Esophagus muscularis mucosa (tissue), 4 donors: ENCODE measurements around the gene OR51A2. TPM values are rescaled to one million over a fixed set of nuclear protein-coding genes. Genes with fewer than 3 reads are reported as not detected.

Experiments used
- DNase-seq: peaks from one replicate; pipeline ENCODE4 v3.0.0-alpha.2; 2017; ENCODE audit errors: extremely low spot score
- H3K27ac ChIP-seq, 4 donors: fragments of 200-600 bp; sonication (generic); replicated peaks in 1 of 4; 1 replicate in 3 of 4; 2 replicates in 1 of 4; pipeline ENCODE4 v1.5.1; 2016 to 2019; ENCODE audit warnings: mild to moderate bottlenecking in 1 of 4
- H3K27me3 ChIP-seq, 4 donors: fragments of 200-600 bp; sonication (generic); one replicate each; pipeline versions ENCODE4 v1.5.1 to v1.6.0; 2016 to 2019
- H3K36me3 ChIP-seq, 4 donors: fragments of 200-600 bp; sonication (generic); one replicate each; pipeline ENCODE4 v1.5.1; 2016 to 2019
- H3K4me1 ChIP-seq, 4 donors: fragments of 200-600 bp; sonication (generic); one replicate each; pipeline ENCODE4 v1.5.1; 2016 to 2019
- H3K4me3 ChIP-seq, 4 donors: fragments of 200-600 bp; sonication (generic); 1 replicate in 2 of 4; 2 replicates in 2 of 4; pipeline ENCODE4 v1.5.1; 2016 to 2019; ENCODE audit warnings: mild to moderate bottlenecking in 4 of 4, moderate library complexity in 1 of 4
- H3K9me3 ChIP-seq, 4 donors: fragments of 200-600 bp; sonication (generic); 1 replicate in 3 of 4; 2 replicates in 1 of 4; pipeline ENCODE4 v1.5.1; 2016 to 2019
- CTCF ChIP-seq, 3 experiments: fragments of 200-600 bp in 2 of 3; fragments of 450-650 bp in 1 of 3; sonication (generic) in 2 of 3; IDR thresholded peaks; one replicate each; pipeline ENCODE4 v1.5.1; 2017 to 2019; ENCODE audit warnings: antibody characterized with exemption in 3 of 3, mild to moderate bottlenecking in 2 of 3, moderate library complexity in 1 of 3
- EP300 ChIP-seq: sonication (generic); formaldehyde crosslinking; IDR thresholded peaks from one replicate; pipeline ENCODE4 v1.6.1; 2017; ENCODE audit warnings: antibody characterized with exemption
- POLR2A ChIP-seq: fragments of 450-650 bp; IDR thresholded peaks from one replicate; pipeline ENCODE4 v1.6.1; 2017; ENCODE audit warnings: antibody characterized with exemption, moderate library complexity, mild to moderate bottlenecking, low read depth
- POLR2AphosphoS5 ChIP-seq, 2 donors: sonication (generic); formaldehyde crosslinking; IDR thresholded peaks; one replicate each; pipeline ENCODE4 v1.6.1; 2017; ENCODE audit warnings: antibody characterized with exemption in 2 of 2
- WGBS: methylation state at CpG from one replicate; pipeline ENCODE4 v1.1.5; 2018; 5-methylcytosine and 5-hydroxymethylcytosine counted together
- intact Hi-C: fragments of 100-400 bp; cut with DNase I; formaldehyde crosslinking; loops from one replicate; pipeline ENCODE4 v1.15.1; 2023
- total RNA-seq, 4 donors: library from RNA; depleted of rRNA; stranded (reverse); fragments of >200 nt; gene quantifications; one replicate each; pipeline versions ENCODE4 v1.1.0 to v1.2.1, GENCODE V29; 2016

OR51A2 gene
- total RNA-seq, 4 donors from 2014 or later: not detected

GRCh38 chr11:4926608-4927007, 28.9 kb downstream of the OR51A2 start:
- DNase-seq: no peak
- H3K36me3 ChIP-seq: no peaks in the 10 kb centered on the region
- no peaks in the 10 kb centered on the region for H3K27me3 ChIP-seq
- H3K4me1 ChIP-seq: no peaks in the 10 kb centered on the region
- H3K9me3 ChIP-seq: no peaks in the 10 kb centered on the region
- H3K27ac ChIP-seq: no peak overlapping the region
- no peak overlapping the region for H3K4me3 ChIP-seq
- TF ChIP-seq CTCF (IDR thresholded peaks at IDR 0.05) (no peak), EP300 (no peak), POLR2AphosphoS5 (IDR thresholded peaks at IDR 0.05) (no peak), POLR2A (no peak)
- intact Hi-C loops: no loop called here

- intact Hi-C loops: no loop called here
- WGBS: 89% methylated on average over 1 of the region's 1 CpG
These were observed 31.3 kb downstream of the OR51A2 start, which contains the start of gene OR51G1 for GRCh38 chr11:4924239-4924638. Gene OR51G1 (minus strand): TSS chr11:4924339. CDS start chr11:4924339, 0 bp downstream.

GRCh38 chr11:4922304-4922703, 33.2 kb downstream of the OR51A2 start:
- Histone ChIP-seq H3K4me1 (no peaks in the 10 kb centered on the region), H3K9me3 (no peaks in the 10 kb centered on the region), H3K4me3 (no peak overlapping the region), H3K27me3 (no peaks in the 10 kb centered on the region), H3K36me3 (no peaks in the 10 kb centered on the region), H3K27ac (no peak overlapping the region)
- intact Hi-C loops: no loop called here
- 50% methylated on average over 1 of the region's 1 CpG for WGBS
- no peak for DNase-seq
- no peak for TF ChIP-seq EP300
- no peak for TF ChIP-seq POLR2AphosphoS5 (IDR thresholded peaks at IDR 0.05)
- no peak for TF ChIP-seq CTCF (IDR thresholded peaks at IDR 0.05)
- TF ChIP-seq POLR2A: no peak

More at GRCh38 chr11:4924239-4924638, 31.3 kb downstream of the OR51A2 start, which contains the start of gene OR51G1:
- Histone ChIP-seq H3K4me3 (no peak within 1 kb of the TSS), H3K4me1 (no peaks in the 10 kb centered on the region), H3K27ac (no peak within 1 kb of the TSS), H3K9me3 (no peaks in the 10 kb centered on the region), H3K27me3 (no peaks in the 10 kb centered on the region), H3K36me3 (no peaks in the 10 kb centered on the region)
- no peak for DNase-seq
- TF ChIP-seq POLR2A (no peak), CTCF (IDR thresholded peaks at IDR 0.05) (no peak), POLR2AphosphoS5 (IDR thresholded peaks at IDR 0.05) (no peak), EP300 (no peak)

GRCh38 chr11:4921796-4922195, 33.7 kb downstream of the OR51A2 start:
- TF ChIP-seq EP300 (no peak), POLR2AphosphoS5 (IDR thresholded peaks at IDR 0.05) (no peak), POLR2A (no peak), CTCF (IDR thresholded peaks at IDR 0.05) (no peak)
- WGBS: 50% methylated on average over 1 of the region's 1 CpG
- no peaks in the 10 kb centered on the region for H3K9me3 ChIP-seq
- DNase-seq: no peak
- intact Hi-C loops: no loop called here
- H3K27ac ChIP-seq: no peak overlapping the region
- H3K4me3 ChIP-seq: no peak overlapping the region
- no peaks in the 10 kb centered on the region for H3K4me1 ChIP-seq
- H3K27me3 ChIP-seq: no peaks in the 10 kb centered on the region
- H3K36me3 ChIP-seq: no peaks in the 10 kb centered on the region

- TF ChIP-seq CTCF (IDR thresholded peaks at IDR 0.05): no peak
- no peak for TF ChIP-seq EP300
- TF ChIP-seq POLR2AphosphoS5 (IDR thresholded peaks at IDR 0.05): no peak
- no peak for TF ChIP-seq POLR2A
- intact Hi-C loops: no loop called here
- Histone ChIP-seq H3K4me3 (no peak within 1 kb of the TSS), H3K36me3 (no peaks in the 10 kb centered on the region), H3K9me3 (no peaks in the 10 kb centered on the region), H3K27me3 (no peaks in the 10 kb centered on the region), H3K4me1 (no peaks in the 10 kb centered on the region), H3K27ac (no peak within 1 kb of the TSS)
- DNase-seq: no peak
- 87% methylated on average over 4 of the region's 4 CpGs for WGBS
These were observed 36.3 kb downstream of the OR51A2 start, which contains the start of gene OR51G2 for GRCh38 chr11:4919250-4919649. Gene OR51G2 (minus strand): TSS chr11:4919350. CDS start chr11:4915663, 3,687 bp downstream.
